Panc1 (cell line): ENCODE results near the gene FAT1.

ENCODE experiments used
- CTCF ChIP-seq: fragments of 450-650 bp; IDR thresholded peaks from 2 replicates; pipeline ENCODE4 v1.5.1; 2017; ENCODE audit warnings: mild to moderate bottlenecking
- POLR2AphosphoS5 ChIP-seq: IDR thresholded peaks from 2 replicates; pipeline ENCODE4 v1.6.1; 2012; ENCODE audit warnings: mild to moderate bottlenecking, low read depth, low read length, moderate library complexity
- SIN3A ChIP-seq: IDR thresholded peaks from 2 replicates; pipeline ENCODE4 v1.6.1; 2012; ENCODE audit warnings: low read depth, mild to moderate bottlenecking, low read length, moderate library complexity, borderline replicate concordance; ENCODE audit not compliant: insufficient read depth
- TCF7L2 ChIP-seq: IDR thresholded peaks from 2 replicates; pipeline ENCODE4 v1.6.1; 2011; ENCODE audit warnings: mild to moderate bottlenecking, low read depth, low read length, inconsistent platforms

- peak; percentile 76 for TF ChIP-seq CTCF
- no peak for TF ChIP-seq TCF7L2
- no peak for TF ChIP-seq SIN3A
- TF ChIP-seq POLR2AphosphoS5: no peak
Observed at GRCh38 chr4:186554914-186555827, 168.5 kb downstream of the FAT1 start, which contains the start of gene MTNR1A.
